ENCODE results near the gene NUF2. TPM values are rescaled to one million over a fixed set of nuclear protein-coding genes. Genes with fewer than 3 reads are reported as not detected.

Gene NUF2
- total RNA-seq, 2 experiments from 2014 or later, result 86.1 to 92.5 TPM

DNA sequence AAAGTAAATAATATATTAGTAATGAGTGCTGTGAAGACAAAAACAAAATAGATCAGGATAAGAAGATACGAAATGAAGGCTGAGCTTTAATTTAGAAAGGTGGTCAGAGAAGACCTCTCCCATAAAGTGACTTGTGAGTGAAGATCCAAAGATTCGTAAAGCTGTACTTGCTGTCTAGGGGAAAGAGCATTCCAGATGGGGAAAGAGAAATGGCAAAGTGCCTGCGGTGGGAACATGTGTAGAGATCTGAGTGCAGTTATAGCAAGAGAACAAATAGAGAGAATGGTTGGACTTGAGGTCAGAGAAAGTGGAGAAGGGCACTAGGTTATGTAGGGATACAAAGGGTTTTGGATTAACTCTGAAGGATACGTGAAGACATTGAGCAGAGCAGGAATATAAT lies 60.6 kb downstream of the NUF2 start:
- Histone ChIP-seq H3K9me2 (ENCODE audit: insufficient read depth, low read length) (no peaks in the 10 kb centered on the region), H3K27ac (ENCODE audit: low read depth, low read length, poor library complexity, severe bottlenecking) (no peak overlapping the region), H3K4me3 (ENCODE audit: low read depth, low read length, poor library complexity, severe bottlenecking) (no peak overlapping the region), H2AFZ (ENCODE audit: low read length) (no peak overlapping the region), H3K79me2 (ENCODE audit: insufficient read depth, low read depth, low read length) (no peaks in the 10 kb centered on the region), H3K4me2 (ENCODE audit: low read length) (no peak overlapping the region), H3K4me1 (ENCODE audit: insufficient read depth, low read length, poor library complexity, severe bottlenecking) (no peaks in the 10 kb centered on the region), H3K36me3 (ENCODE audit: insufficient read depth, low read length) (no peaks in the 10 kb centered on the region), H4K20me1 (ENCODE audit: insufficient read depth, low read length) (no peaks in the 10 kb centered on the region), H3K9me3 (ENCODE audit: low read length) (no peaks in the 10 kb centered on the region)
- TF ChIP-seq, protein P1, sequence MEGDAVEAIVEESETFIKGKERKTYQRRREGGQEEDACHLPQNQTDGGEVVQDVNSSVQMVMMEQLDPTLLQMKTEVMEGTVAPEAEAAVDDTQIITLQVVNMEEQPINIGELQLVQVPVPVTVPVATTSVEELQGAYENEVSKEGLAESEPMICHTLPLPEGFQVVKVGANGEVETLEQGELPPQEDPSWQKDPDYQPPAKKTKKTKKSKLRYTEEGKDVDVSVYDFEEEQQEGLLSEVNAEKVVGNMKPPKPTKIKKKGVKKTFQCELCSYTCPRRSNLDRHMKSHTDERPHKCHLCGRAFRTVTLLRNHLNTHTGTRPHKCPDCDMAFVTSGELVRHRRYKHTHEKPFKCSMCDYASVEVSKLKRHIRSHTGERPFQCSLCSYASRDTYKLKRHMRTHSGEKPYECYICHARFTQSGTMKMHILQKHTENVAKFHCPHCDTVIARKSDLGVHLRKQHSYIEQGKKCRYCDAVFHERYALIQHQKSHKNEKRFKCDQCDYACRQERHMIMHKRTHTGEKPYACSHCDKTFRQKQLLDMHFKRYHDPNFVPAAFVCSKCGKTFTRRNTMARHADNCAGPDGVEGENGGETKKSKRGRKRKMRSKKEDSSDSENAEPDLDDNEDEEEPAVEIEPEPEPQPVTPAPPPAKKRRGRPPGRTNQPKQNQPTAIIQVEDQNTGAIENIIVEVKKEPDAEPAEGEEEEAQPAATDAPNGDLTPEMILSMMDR (conservative IDR thresholded peaks at IDR 0.05; ENCODE audit: low read length), result no peak
- TF ChIP-seq EZH2phosphoT487 (IDR thresholded peaks at IDR 0.05; ENCODE audit: borderline replicate concordance, low read depth, low read length), result no peak
- no peak for DNase-seq (ENCODE audit: low spot score)
- no TSS peak for BruUV-seq (replicated peaks)
- intact Hi-C loops (cut with micrococcal nuclease; ENCODE audit: unreplicated experiment), result no loop called here
- ChIA-PET POLR2A (no interaction called here), CTCF (ENCODE audit: unreplicated experiment) (no interaction called here)

DNA sequence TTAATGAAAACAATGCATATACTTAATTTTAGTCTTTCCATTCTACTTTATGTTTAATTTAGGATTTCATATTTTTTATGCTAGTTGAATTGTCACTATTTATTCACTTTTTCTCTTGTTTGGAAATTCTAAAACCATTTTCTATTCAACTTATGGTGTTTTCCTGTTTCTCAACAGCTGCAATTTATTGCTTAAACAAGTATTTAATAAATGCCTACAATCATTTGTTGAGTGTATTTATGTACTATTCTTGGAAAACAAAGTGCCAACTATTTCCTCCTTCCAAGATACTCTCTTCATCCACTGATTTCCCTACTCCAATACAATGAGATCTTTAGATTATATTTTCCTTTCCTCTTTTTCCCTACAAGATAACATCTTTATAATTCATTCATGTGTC lies 65.4 kb downstream of the NUF2 start:
- Histone ChIP-seq H3K9me3 (ENCODE audit: low read length) (no peaks in the 10 kb centered on the region), H3K27ac (ENCODE audit: low read depth, low read length, poor library complexity, severe bottlenecking) (no peak overlapping the region), H2AFZ (ENCODE audit: low read length) (no peak overlapping the region), H3K4me2 (ENCODE audit: low read length) (no peak overlapping the region), H3K9me2 (ENCODE audit: insufficient read depth, low read length) (no peaks in the 10 kb centered on the region), H3K79me2 (ENCODE audit: insufficient read depth, low read depth, low read length) (no peaks in the 10 kb centered on the region), H3K4me3 (ENCODE audit: low read depth, low read length, poor library complexity, severe bottlenecking) (no peak overlapping the region), H4K20me1 (ENCODE audit: insufficient read depth, low read length) (no peaks in the 10 kb centered on the region), H3K4me1 (ENCODE audit: insufficient read depth, low read length, poor library complexity, severe bottlenecking) (no peaks in the 10 kb centered on the region), H3K36me3 (ENCODE audit: insufficient read depth, low read length) (no peaks in the 10 kb centered on the region)
- intact Hi-C loops (cut with micrococcal nuclease; ENCODE audit: unreplicated experiment), result no loop called here
- POLR2A ChIA-PET, result no interaction called here
- no TSS peak for BruUV-seq (replicated peaks)
- TF ChIP-seq EZH2phosphoT487 (IDR thresholded peaks at IDR 0.05; ENCODE audit: borderline replicate concordance, low read depth, low read length), result no peak
- TF ChIP-seq, protein P1 (conservative IDR thresholded peaks at IDR 0.05; ENCODE audit: low read length), result no peak
- CTCF ChIA-PET (ENCODE audit: unreplicated experiment), result no interaction called here
- DNase-seq (ENCODE audit: low spot score), result no peak

DNA sequence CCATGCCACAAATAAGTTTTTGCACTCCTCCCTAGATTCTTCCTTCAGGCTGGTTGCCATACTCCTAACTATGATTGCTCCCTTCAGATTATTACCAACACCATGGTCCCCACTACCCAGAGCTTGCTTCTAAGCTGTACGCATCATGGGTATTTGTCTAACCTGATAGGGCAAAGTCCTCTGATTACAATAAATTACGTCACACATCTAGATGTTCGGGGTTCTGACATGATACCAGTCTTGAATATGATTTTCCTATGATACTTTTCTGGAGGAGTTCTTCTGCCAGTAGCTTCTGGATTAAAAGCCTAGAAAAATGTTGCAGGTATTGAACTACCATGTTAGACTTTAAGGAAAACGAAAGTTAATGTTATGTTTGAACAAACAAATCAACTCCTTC lies 67.2 kb downstream of the NUF2 start:
- no peak overlapping the region for H3K27ac ChIP-seq (ENCODE audit: low read depth, low read length, poor library complexity, severe bottlenecking)
- no peak overlapping the region for H2AFZ ChIP-seq (ENCODE audit: low read length)
- no peak for DNase-seq (ENCODE audit: low spot score)
- no peak overlapping the region for H3K4me3 ChIP-seq (ENCODE audit: low read depth, low read length, poor library complexity, severe bottlenecking)
- intact Hi-C loops (cut with micrococcal nuclease; ENCODE audit: unreplicated experiment), result no loop called here
- no peaks in the 10 kb centered on the region for H3K79me2 ChIP-seq (ENCODE audit: insufficient read depth, low read depth, low read length)
- POLR2A ChIA-PET, result no interaction called here
- BruUV-seq (replicated peaks), result no TSS peak
- H3K4me2 ChIP-seq (ENCODE audit: low read length), result no peak overlapping the region
- no peaks in the 10 kb centered on the region for H3K9me2 ChIP-seq (ENCODE audit: insufficient read depth, low read length)
- H3K9me3 ChIP-seq (ENCODE audit: low read length), result no peaks in the 10 kb centered on the region
- CTCF ChIA-PET (ENCODE audit: unreplicated experiment), result no interaction called here
- no peaks in the 10 kb centered on the region for H3K4me1 ChIP-seq (ENCODE audit: insufficient read depth, low read length, poor library complexity, severe bottlenecking)
- no peaks in the 10 kb centered on the region for H3K36me3 ChIP-seq (ENCODE audit: insufficient read depth, low read length)
- no peaks in the 10 kb centered on the region for H4K20me1 ChIP-seq (ENCODE audit: insufficient read depth, low read length)
- TF ChIP-seq, protein P1 (conservative IDR thresholded peaks at IDR 0.05; ENCODE audit: low read length), result no peak
- no peak for TF ChIP-seq EZH2phosphoT487 (IDR thresholded peaks at IDR 0.05; ENCODE audit: borderline replicate concordance, low read depth, low read length)

Data from OCI-LY7 (cell line).